ENCODE data around the gene STAB2.
A peak's percentile ranks its signal among the peaks of the same experiment; 100 is the strongest.

GRCh38 chr12:103632554-103633216 lies 45.6 kb downstream of the STAB2 start:
- TF ChIP-seq CTCF (IDR thresholded peaks at IDR 0.05; ENCODE audit: low read length) (peak; percentile 91), EZH2 (IDR thresholded peaks at IDR 0.05; ENCODE audit: borderline replicate concordance, low read length) (no peak)
